Urinary bladder (tissue), 4 donors: ENCODE measurements around the gene APOL1. TPM values are rescaled to one million over a fixed set of nuclear protein-coding genes. Genes with fewer than 3 reads are reported as not detected.
"Not testable (repeated sequence)": the region's sequence is repeated elsewhere in the genome, so short reads cannot be mapped to it uniquely, and the experiment has no call there.

Source experiments
- DNase-seq: peaks from one replicate; pipeline ENCODE4 v3.0.0-alpha.2; 2015; ENCODE audit errors: extremely low spot score
- H3K27ac ChIP-seq: one replicate; pipeline ENCODE4 v1.5.1; 2013; ENCODE audit warnings: low read depth, mild to moderate bottlenecking, moderate library complexity
- H3K36me3 ChIP-seq: one replicate; pipeline ENCODE4 v1.6.1; 2013; ENCODE audit warnings: mild to moderate bottlenecking, moderate library complexity; ENCODE audit not compliant: insufficient read depth
- H3K4me1 ChIP-seq: one replicate; pipeline ENCODE4 v1.6.1; 2013; ENCODE audit warnings: mild to moderate bottlenecking, moderate library complexity; ENCODE audit not compliant: insufficient read depth
- H3K4me3 ChIP-seq: one replicate; pipeline ENCODE4 v1.5.1; 2013; ENCODE audit warnings: low read depth, low read length
- WGBS: extraction: QIAGEN DNeasy Blood & Tissue Kit; methylation state at CpG from one replicate; pipeline ENCODE4 v1.1.7; 2013; 5-methylcytosine and 5-hydroxymethylcytosine counted together
- polyA plus RNA-seq: library from polyadenylated mRNA; stranded (reverse); fragments of 200-250 nt; gene quantifications from one replicate; pipeline ENCODE4 v1.2.3, GENCODE V29; 2013
- total RNA-seq: library from RNA; depleted of rRNA; stranded (reverse); fragments of >200 nt; gene quantifications from one replicate; pipeline ENCODE4 v1.2.3, GENCODE V29; 2014
- donor health status: healthy with polysubstance abuse.
- donor health status: healthy.

The APOL1 gene
- total and polyA plus RNA-seq, 2 donors = 22.9 to 71.5 TPM

DNA sequence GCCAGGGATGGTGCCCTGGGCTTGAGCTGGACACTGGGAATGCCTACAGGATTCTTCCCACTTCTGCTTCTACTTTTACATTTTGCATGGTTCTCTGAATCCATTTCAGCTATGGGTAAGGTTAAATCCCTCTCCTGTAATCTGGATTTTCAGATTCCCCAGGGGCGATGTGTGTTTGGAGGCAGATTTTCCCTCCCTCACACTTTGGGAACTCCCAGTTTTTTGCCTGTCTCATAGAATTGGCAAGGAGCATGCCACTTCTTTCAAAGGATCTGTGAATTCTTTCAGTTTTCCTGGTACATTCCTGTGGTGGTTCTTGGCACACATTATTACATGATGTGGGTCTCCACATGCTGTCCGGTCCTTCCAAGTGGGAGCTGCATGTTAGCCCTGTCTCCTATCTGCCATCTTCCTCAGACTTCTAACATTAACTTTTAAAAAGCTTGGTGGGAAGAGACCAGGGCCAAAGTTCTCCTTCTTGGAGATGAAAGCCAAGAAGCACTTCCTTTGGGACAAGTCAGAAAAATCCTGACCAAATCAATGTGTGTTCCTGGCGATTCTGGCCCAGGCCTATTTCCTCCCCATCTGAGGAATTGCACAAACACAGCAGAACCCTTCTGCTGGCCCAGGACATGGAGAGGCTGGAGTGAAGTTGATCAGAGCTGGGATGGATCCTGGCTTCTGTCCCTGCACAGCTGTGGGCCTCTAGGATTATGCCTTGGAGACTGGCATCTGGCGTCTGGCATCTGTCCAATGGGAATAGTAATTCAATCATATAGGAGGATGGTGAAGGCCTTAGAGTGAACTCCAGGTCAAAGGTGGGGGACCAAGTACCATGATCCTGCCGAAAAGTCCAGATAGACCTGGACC is 8.2 kb upstream of the APOL1 start:
- Histone ChIP-seq H3K36me3 (no peaks in the 10 kb centered on the region), H3K4me3 (no peak overlapping the region), H3K4me1 (no peaks in the 10 kb centered on the region), H3K27ac (no peak overlapping the region)
- WGBS = 75% methylated on average over 5 of the region's 5 CpGs
- no peak for DNase-seq

DNA sequence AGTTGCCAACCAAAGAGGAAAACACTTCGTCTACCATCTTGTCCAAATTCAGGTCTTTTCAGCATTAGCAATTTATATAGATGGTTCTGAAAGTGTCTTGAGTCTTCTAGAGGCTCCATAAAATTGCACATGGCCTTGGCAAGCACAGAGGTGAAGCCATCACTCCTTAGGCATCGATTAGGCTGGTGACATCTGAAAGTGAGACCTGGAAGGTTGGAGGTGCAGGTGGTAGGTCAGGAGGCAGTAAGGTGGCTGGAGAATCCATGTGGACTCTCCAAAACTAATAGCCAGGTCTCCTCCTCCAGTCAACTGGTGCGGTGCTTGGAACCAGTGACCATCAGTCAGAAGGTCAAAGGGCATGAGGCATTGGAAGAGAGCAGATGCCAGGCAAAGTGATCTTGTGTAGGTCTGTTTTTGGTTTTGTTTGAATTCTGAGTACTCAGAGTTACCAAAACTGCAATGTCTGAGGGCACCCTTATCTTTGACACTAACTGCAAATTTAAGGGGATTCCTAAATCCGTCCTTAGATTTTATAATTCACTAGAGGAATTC is 7.1 kb upstream of the APOL1 start:
- H3K27ac ChIP-seq = no peak overlapping the region
- no peak overlapping the region for H3K4me3 ChIP-seq
- DNase-seq = no peak
- H3K36me3 ChIP-seq = no peaks in the 10 kb centered on the region
- 90% methylated on average over 4 of the region's 4 CpGs for WGBS
- H3K4me1 ChIP-seq = no peaks in the 10 kb centered on the region

DNA sequence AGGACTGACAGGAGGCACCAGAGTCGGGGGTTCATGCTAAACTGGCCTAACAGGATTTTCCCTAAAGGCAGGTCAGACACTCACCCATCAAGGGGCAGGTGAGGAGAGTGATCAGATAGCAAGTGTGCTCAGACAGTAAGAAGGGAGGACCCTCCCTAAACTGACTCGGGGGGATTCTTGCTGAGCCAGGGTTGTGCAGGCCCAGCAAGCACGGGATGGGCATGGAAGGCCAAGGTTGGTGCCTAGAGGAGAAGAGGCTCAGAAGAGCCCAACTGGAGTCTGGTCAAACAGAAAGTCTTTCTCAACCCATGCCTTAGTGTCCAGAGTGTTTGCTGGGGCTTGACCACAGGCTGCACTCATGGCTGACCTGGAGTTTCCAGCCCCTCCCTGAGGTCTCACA is 6.2 kb upstream of the APOL1 start:
- DNase-seq = no peak
- no peaks in the 10 kb centered on the region for H3K36me3 ChIP-seq
- H3K4me1 ChIP-seq = no peaks in the 10 kb centered on the region
- no peak overlapping the region for H3K27ac ChIP-seq
- 78% methylated on average over 3 of the region's 3 CpGs for WGBS
- no peak overlapping the region for H3K4me3 ChIP-seq

- Histone ChIP-seq H3K4me3 (no peak overlapping the region), H3K4me1 (no peaks in the 10 kb centered on the region), H3K27ac (no peak overlapping the region), H3K36me3 (no peaks in the 10 kb centered on the region)
- WGBS = 88% methylated on average over 5 of the region's 5 CpGs
- no peak for DNase-seq
Observed at GRCh38 chr22:36247955-36248354, 5.0 kb upstream of the APOL1 start.

- no peaks in the 10 kb centered on the region for H3K36me3 ChIP-seq
- no peak overlapping the region for H3K4me3 ChIP-seq
- H3K4me1 ChIP-seq = no peaks in the 10 kb centered on the region
- WGBS = 93% methylated on average over 2 of the region's 2 CpGs
- no peak for DNase-seq
- no peak overlapping the region for H3K27ac ChIP-seq
Observed at GRCh38 chr22:36249160-36249559, 3.8 kb upstream of the APOL1 start.

DNA sequence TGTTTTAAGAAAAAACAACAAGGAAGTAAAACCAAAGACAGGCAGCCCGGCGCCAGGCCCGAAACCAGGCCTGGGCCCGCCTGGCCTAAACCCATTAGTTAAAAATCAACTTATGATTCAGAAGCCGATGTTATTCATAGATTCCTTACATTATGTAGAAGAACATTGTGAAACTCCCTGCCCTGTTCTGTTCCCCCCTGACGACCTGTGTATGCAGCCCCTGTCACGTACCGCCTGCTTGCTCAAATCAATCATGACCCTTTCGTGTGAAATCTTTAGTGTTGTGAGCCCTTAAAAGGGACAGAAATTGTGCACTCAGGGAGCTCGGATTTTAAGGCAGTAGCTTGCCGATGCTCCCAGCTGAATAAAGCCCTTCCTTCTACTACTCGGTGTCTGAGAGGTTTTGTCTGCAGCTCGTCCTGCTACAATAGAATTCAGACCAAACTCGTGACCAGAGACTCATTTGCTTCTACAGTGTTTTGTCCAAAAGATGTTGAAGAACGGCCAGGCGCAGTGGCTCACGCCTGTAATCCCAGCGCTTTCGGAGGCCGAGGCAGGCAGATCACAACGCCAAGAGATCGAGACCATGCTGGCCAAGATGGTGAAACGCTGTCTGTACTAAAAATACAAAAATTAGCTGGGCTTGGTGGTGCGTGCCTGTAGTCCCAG is 2.5 kb upstream of the APOL1 start:
- not testable (repeated sequence) for H3K27ac ChIP-seq, DNase-seq, H3K4me3 ChIP-seq, H3K36me3 ChIP-seq, H3K4me1 ChIP-seq
- WGBS = 87% methylated on average over 24 of the region's 24 CpGs

- H3K27ac ChIP-seq, H3K4me3 ChIP-seq: not testable (repeated sequence)
- 91% methylated on average over 7 of the region's 7 CpGs for WGBS
Observed at GRCh38 chr22:36251979-36252608, 839 bp upstream of the APOL1 start.

DNA sequence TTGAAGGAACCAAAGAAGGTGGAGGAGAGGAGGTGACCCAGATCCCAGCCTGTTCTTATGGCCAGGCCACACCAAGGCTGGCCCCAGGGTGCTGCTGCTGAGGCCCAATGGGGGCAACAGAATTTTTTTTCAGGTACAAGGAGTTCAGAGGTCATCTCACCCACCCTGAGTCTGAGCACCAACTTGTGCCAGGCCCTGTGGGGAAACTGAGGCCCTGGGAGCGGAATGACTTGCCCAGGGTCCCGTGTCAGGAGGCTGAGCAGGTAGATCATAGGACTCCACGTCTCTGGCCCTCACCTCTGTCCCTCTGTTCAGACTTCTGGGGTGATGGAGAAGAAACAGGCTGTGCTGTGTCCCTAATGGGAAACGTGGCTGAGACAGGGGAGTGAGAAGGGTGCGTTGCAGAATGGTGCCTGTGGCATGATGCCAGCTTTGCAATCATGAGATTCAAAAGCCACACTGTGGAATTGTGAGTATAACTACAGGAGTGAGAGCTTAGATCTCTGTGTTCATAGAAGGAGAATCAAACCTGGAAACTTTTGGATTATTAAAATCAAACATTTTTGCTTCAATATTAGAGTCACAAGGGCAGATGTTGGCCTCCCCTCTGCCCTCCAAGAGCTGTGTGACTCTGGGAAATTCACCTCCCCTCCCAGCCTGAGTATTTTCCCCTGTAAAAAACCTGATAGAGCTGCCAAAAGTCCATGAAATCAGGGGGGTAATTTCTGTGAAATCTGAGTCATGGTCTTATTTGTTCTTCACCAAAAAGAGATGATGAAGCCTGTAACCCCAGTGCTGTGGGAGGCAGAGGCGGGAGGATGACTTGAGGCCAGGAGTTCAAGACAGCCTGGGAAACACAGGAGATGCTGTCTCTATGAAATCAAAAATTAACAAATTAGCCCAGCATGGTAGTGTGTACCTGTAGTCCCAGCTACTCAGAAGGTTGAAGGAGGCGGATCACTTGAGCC is 874 bp downstream of the APOL1 start:
- Histone ChIP-seq H3K36me3 (no peaks in the 10 kb centered on the region), H3K4me3 (peak overlapping the region; percentile 39), H3K27ac (peak overlapping the region; percentile 73), H3K4me1 (no peaks in the 10 kb centered on the region)
- no peak for DNase-seq
- WGBS = 56% methylated on average over 7 of the region's 7 CpGs

More at GRCh38 chr22:36251979-36252608, 839 bp upstream of the APOL1 start:
- H3K36me3 ChIP-seq, H3K4me1 ChIP-seq, DNase-seq: not testable (repeated sequence)

DNA sequence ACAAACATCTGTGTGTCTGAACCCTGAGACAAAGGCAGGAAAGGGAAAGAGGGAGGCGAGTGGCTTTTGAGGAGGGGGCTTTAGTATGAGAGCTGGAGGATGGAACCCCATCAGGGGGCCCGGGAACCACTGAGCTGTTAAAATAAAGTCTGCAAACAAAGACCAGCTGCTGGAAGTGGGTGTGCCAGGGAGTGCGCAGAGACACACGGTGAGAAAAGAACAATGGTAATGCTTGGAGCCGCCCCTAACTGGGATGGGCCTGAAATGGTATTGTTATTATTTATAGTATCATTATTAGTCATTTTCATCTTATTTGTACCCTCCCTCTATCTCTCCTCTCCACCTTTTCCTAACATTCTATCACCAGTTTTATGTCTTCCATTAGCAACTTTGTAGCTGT is 2.6 kb downstream of the APOL1 start:
- no CpG with 5 or more reads among the region's 5 CpGs for WGBS
- not testable (repeated sequence) for H3K4me3 ChIP-seq, H3K4me1 ChIP-seq

DNA sequence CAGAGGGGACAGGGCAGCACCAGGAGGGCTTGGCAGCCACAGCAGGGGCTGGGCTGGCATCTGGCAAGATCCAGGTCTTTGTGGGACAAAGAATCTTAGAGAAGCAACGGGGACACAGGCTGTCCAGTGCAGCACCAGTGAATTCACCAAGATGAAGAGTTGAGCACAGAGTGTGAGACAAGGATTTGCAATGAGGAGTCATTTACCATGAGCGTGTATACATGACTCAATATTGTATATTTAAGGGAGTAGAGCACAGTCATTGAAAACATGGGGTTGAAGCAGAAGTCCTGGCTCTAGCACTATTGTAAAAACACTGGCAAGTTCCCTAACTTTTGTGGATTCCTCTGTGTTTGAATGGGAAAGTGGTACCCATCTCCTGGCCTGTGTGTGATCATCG is 3.5 kb downstream of the APOL1 start:
- H3K4me1 ChIP-seq = no peaks in the 10 kb centered on the region
- H3K27ac ChIP-seq = no peak overlapping the region
- no peak for DNase-seq
- 89% methylated on average over 3 of the region's 3 CpGs for WGBS
- H3K36me3 ChIP-seq = no peaks in the 10 kb centered on the region
- no peak overlapping the region for H3K4me3 ChIP-seq

More for the DNA sequence above, 2.6 kb downstream of the APOL1 start:
- DNase-seq, H3K27ac ChIP-seq, H3K36me3 ChIP-seq: not testable (repeated sequence)

- Histone ChIP-seq H3K27ac (no peak overlapping the region), H3K36me3 (no peaks in the 10 kb centered on the region), H3K4me3 (no peak overlapping the region), H3K4me1 (no peaks in the 10 kb centered on the region)
- WGBS = 80% methylated on average over 8 of the region's 8 CpGs
- no peak for DNase-seq
Observed at GRCh38 chr22:36257308-36257707, 4.4 kb downstream of the APOL1 start.

GRCh38 chr22:36257948-36258670 is 5.2 kb downstream of the APOL1 start:
- WGBS = 87% methylated on average over 13 of the region's 13 CpGs
- peak overlapping the region; percentile 25 for H3K27ac ChIP-seq
- no peaks in the 10 kb centered on the region for H3K4me1 ChIP-seq
- H3K36me3 ChIP-seq = no peaks in the 10 kb centered on the region
- H3K4me3 ChIP-seq = no peak overlapping the region
- no peak for DNase-seq
